HG02642 (cell line): ENCODE data around the gene TLE7.

ENCODE experiments used
- ATAC-seq: cut with Tn5 transposase; IDR thresholded peaks from one replicate; pipeline ENCODE4 v1.9.1; 2021; ENCODE audit warnings: mild to moderate bottlenecking; ENCODE audit not compliant: unreplicated experiment, poor library complexity

The TLE7 gene

GRCh38 chr16:71421911-71422310, 19.9 kb downstream of the TLE7 start:
- ATAC-seq = no peak

- no peak for ATAC-seq
Observed at GRCh38 chr16:71414038-71414437, 27.8 kb downstream of the TLE7 start.

GRCh38 chr16:71413341-71413740, 28.5 kb downstream of the TLE7 start:
- no peak for ATAC-seq

- peak; percentile 62 for ATAC-seq
Observed at GRCh38 chr16:71412270-71413160, 29.3 kb downstream of the TLE7 start.

GRCh38 chr16:71410146-71410545, 31.7 kb downstream of the TLE7 start:
- no peak for ATAC-seq

GRCh38 chr16:71409011-71409775, 32.7 kb downstream of the TLE7 start:
- ATAC-seq = no peak

GRCh38 chr16:71408536-71408935, 33.3 kb downstream of the TLE7 start:
- no peak for ATAC-seq

- no peak for ATAC-seq
Observed at GRCh38 chr16:71407731-71408130, 34.1 kb downstream of the TLE7 start.

GRCh38 chr16:71406724-71407123, 35.1 kb downstream of the TLE7 start:
- ATAC-seq = no peak

- ATAC-seq = no peak
Observed at GRCh38 chr16:71406316-71406715, 35.5 kb downstream of the TLE7 start.

- ATAC-seq = no peak
Observed at GRCh38 chr16:71404364-71404763, 37.5 kb downstream of the TLE7 start.

GRCh38 chr16:71402674-71403073, 39.2 kb downstream of the TLE7 start:
- ATAC-seq = no peak

GRCh38 chr16:71402007-71402406, 39.8 kb downstream of the TLE7 start:
- no peak for ATAC-seq

- no peak for ATAC-seq
Observed at GRCh38 chr16:71399801-71400563, 41.9 kb downstream of the TLE7 start.

GRCh38 chr16:71396594-71396993, 45.3 kb downstream of the TLE7 start:
- ATAC-seq = no peak

GRCh38 chr16:71389330-71389729, 52.5 kb downstream of the TLE7 start:
- no peak for ATAC-seq

GRCh38 chr16:71387045-71387871, 54.6 kb downstream of the TLE7 start:
- no peak for ATAC-seq

GRCh38 chr16:71384073-71384724, 57.7 kb downstream of the TLE7 start:
- ATAC-seq = no peak

GRCh38 chr16:71383054-71383773, 58.6 kb downstream of the TLE7 start:
- ATAC-seq = no peak
